NCI-H1092 (cell line): ENCODE results near the gene HES7.

Source experiments
- DNase-seq: peaks from one replicate; lab custom pipeline; 2025; lab: John Stamatoyannopoulos, UW

The HES7 gene

GRCh38 chr17:8072729-8073461, 51.0 kb downstream of the HES7 start:
- DNase-seq, result no peak

- no peak for DNase-seq
Observed at GRCh38 chr17:8072341-8072728, 51.6 kb downstream of the HES7 start.

GRCh38 chr17:8071496-8071895, 52.4 kb downstream of the HES7 start:
- no peak for DNase-seq
